ENCODE data around the gene GNAS.

- no peak for TF ChIP-seq POLR2A (IDR thresholded peaks at IDR 0.05)
- TF ChIP-seq CTCF (IDR thresholded peaks at IDR 0.05) = no peak
- no peak for TF ChIP-seq POLR2AphosphoS5 (IDR thresholded peaks at IDR 0.05)
- TF ChIP-seq EP300 (IDR thresholded peaks at IDR 0.05) = no peak
These were observed 12.3 kb upstream of the GNAS start for GRCh38 chr20:58839991-58840747.

Measured in gastroesophageal sphincter (tissue), 3 donors.